Measurements from ENCODE around the gene TUBB6.
A peak's percentile ranks its signal among the peaks of the same experiment; 100 is the strongest.

The TUBB6 gene

DNA sequence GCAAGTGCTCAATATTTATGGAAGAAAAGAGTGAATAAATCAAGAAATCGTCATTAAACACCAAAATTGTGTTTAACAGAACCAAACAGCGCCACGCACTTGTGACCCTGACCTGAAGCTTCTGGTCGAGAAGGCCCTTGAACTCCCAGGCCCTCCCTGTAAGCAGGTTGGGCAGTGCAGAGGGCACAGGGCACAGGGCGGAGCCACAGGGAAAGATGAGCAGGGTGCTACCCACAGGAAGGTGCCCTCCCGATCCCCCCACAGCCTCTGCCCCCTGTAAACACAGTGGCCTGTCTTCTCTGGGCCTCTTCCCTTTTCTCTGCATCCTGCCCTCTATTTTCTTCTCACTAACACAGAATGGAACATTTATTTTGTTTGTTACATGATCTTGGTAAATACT is 16.9 kb upstream of the TUBB6 start:
- no peak for DNase-seq (ENCODE audit: low spot score)

DNA sequence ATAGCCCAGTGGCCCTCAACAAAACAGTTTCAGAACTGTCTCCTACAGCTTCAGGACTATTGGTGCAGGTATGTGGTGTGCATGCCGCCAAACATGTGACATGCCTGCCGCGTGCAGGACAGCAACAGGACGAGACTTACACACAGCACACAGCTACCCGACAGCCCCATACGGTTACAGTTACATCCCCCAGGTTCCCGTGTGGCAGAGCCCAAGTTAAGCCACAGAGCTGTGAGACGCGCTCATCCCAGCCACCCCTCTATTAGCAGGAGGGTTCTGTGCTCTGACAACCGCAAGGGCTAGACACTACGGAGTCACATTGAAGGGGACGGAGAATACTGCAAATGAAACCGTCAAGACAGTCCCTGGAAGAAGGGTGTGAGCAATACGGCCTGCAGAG is 16.4 kb upstream of the TUBB6 start:
- DNase-seq (ENCODE audit: low spot score) = no peak

DNA sequence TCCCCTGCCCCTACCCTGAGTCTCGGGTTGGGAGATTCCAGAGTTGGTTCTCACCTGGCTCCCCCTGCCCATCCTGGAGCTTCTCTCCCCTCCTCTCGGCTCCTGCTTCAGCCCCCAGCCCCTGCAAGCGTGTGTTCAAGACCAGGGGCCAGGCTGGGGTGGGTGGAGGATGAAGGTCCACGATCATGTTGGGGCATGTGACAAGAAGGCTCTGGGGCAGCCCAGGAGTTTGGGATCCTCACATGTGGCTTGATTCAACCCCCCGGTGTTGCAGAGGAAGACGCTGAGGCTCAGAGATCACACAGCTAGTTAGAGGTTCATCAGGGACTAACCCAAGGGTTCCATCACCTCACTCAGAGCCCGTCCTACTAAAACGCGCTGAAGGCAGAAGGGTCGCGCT is 14.2 kb upstream of the TUBB6 start:
- DNase-seq (ENCODE audit: low spot score) = no peak

DNA sequence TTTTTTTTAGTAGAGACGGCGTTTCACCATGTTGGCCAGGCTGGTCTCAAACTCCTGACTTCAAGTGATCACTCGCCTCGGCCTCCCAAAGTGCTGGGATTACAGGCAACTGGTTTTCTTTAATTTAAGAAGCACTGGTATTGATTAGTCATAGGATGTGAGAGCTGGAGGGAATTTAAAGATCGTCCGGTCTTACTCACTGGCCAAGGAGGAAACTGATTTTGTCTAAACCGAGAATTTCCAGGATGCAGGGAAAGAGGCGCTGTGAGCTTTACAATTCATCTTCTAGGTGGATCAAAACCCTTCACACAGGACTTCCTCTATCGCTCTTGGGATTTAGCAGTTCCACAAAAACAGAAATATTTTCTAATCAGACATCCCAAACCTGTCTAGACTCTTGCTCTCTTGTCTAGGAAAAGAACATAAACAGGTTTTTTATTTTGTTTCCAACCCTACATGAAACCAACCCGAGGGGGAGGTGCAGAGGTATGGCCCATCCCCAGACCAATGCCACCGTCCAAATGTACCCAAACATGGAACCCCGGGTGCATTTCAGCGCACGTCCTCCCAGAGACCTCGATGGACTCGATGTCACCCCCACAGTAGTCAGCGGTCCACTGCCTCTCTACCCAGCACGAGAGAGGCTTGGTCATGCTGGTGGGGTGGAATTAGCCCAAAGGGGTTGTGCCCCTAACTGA is 12.5 kb upstream of the TUBB6 start:
- no peak for DNase-seq (ENCODE audit: low spot score)

DNA sequence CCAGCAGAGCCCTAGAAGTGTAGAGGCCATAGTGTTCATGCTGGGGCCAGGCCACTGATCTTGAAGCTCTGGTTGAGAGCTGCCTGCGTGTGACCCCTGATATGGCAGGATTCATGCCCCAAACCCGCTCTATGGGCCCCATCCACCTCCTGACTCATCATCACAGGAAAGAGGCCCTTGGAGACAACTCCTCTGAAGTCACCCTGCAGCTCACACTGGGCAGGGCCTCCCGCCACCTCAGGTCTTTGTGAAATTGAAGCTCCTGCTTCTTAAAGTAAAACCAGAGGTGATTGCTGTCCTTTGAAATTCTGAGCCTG is 12.0 kb upstream of the TUBB6 start:
- DNase-seq (ENCODE audit: low spot score) = no peak

DNA sequence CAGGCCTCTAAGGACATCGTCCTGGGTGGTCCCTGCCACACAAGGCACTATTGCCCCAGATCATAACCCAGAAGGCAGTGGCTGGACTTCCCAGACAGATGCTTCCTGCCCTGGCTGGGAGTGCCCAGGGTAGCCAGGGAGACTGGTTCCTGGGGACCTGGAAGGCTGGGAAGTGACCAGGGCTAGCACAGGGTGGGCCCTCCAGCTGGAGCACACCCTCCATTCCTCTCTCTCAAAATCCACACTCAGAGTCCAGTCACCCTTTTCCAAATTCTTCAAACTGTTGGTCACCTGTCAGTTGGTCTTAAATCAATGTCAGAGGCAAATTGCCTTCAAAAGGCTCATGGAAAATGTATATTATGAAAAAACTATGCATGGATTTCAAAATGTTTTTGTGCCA is 11.6 kb upstream of the TUBB6 start:
- no peak for DNase-seq (ENCODE audit: low spot score)

DNA sequence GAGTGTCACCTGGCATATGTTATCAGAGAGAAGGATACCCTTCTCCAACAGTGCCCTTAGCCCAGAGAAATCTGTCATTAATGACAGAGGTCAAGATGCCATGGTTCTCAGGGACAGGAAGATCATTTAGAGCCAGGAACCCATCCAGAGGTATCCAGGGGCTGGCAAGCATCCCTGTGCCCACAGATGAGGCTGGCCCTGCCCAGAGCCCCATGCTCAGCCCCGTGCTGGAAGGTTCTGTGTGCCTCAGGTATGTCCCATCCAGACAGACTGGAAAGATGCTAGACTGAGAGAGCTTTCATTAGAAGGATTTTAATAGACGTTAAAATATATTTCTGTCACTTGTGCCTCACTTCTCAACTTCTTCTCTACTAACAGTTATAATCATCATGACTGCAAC is 8.2 kb upstream of the TUBB6 start:
- DNase-seq (ENCODE audit: low spot score) = no peak

DNA sequence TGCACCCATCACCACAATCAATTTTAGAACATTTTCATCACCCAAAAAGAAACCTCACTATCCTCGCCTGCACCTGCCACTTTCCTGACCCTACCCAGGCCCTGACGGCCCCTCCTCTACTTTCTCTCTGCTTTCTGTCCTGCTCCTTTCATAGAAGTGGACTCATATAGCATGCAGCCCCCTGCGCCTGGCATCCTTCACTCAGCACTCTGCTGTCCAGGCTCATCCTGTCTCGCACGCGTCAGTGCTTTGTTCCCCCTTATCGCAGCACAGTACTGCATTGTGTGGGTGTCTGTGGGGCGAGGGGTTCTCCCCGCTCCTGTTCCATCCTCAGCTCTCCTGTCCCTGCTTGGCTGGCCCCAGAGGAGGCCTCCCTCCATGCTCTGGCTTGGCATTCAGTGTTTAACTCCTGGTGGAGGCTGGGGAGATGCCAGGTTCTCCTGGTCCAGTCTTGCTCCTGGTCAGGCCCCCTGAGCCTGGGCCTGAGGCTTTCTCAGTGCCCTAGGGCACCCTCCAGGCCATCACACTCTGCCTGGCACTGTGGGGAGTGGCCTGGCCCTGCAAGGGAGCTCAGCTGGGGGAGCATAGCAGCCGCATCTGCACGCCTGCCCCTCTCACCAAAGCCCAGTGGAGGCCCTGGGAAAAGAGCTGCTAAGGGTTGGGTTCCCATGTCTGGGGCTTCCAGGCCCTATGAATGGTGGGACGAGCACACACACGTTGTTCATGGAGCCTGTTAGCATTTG is 6.6 kb upstream of the TUBB6 start:
- no peak for DNase-seq (ENCODE audit: low spot score)

DNA sequence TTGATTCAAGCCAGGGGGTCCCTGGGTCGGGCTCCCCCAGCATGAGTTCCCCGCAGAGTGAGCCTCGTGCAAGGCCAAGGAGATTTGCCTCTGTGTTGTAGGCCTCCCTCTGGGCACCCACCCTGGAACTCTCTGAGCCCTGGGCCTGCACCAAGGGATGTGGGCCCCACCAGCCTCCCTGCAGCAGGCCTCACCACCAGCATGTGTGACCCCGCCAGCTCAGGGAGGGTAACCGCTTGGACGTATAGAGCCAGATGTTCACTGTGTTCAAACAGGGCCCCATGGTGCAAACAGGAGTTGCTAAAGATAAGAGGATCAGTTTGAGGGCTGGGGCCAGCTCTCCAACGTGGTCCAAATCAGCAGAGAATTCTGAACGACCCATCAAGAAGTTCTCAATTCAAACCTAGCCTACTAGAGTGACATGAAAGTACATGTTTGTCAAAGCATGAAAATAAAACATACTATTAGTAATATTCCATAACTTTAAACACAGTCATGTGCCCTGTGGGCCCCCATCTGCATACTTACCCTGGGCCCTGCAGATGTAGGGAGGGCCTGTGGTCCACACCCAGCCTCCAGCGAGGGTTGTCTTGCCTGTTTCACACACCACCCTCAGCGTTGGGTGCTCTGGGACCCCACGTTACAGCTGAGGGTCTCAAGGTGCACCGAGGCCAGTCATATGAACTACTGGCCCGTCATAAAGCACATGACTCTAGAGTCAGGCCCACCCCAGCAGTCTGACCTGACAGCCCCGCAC is 5.5 kb upstream of the TUBB6 start:
- DNase-seq (ENCODE audit: low spot score) = peak; percentile 75

DNA sequence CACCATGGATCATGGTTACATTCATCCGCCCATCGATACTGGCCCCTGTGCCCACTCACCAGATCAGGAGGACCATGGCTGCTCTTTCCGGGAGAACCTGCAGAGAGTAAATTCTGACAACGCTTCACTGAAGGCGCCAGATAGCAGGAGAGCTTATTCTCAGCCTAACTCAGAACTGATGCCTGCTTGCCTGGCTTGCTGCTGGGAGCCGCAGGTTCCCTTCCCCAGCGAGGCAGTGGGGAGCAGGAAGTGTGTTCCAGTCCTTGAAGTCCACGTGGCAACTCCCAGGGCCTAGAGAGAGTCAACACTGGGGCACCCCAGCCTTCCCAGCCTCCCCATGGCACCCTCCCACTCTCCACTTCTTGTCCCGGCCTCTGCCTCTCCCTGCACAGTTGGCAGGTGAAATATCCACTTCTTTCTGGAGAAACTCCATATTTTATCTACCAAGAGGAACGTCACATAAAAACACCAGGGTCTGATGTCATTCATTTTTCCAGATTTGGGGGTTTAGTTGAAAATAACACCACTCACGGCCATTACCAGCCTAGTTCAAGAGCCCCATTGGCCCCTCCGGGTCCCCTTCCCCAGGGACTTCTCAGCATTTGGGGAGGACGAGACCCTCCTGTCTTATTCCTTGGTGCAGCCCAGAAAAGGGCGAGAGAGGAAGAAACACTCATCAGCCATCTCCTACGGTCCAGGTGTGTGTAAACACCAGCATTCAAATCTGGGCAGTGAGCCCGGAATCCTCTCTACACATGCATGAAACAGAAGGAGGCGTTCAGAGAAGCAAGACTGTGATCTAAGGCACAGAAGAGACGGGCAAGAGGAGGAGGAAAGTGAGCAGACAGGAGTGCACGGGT is 3.5 kb upstream of the TUBB6 start:
- no peak for DNase-seq (ENCODE audit: low spot score)

DNA sequence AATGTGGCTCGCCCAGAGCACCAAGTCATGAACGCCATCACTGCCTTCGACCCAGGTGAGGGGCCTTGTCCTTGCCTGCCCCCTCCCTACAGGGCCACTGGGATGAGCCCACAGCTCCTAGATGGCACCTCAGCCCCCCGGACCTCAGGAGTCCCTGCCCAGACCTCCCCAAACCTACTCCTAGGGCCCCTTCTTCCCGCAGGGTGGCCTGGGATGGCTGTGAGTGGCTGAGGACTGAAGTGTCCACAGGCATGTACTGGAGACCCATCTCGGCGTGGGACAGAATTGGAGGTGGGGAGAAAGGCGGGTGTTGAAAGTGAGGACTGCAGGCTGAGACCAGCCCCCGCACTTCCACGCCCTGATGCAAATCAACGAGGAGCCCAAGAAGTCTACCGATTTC is 2.8 kb upstream of the TUBB6 start:
- no peak for DNase-seq (ENCODE audit: low spot score)

DNA sequence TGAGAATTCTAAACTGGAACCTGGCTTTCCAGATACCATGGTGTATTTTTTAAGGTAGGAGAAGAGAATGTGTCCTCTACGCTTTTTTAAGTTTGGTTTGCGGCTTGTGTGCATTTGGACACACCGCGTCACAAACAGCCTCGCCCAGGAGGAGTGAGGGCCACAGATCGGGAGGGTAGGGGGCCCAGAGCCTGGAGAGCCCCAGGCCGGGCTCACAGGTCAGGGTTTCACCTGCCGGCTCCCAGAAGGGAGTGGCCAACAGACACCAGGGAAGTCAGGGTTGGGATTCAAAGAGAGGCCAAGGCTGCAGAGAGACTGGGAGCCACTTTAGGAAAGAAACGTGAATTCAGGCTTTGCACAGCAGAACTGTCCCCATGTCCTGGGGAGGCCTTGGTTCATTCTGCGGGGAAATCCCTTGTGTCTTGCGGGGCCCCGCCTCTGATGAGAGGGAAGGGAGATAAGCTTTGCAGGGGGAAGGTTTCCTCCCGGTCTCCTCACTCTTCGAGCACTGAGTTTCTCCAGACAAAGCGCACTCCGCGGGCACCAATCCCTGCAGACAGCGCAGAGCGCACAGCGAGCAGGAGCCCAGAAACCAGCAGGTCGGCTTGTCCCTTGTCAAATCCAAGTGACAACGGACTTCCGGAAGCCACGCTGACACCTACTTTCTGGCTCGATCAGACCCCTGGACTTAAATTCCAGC is 2.0 kb upstream of the TUBB6 start:
- peak; percentile 29 for DNase-seq (ENCODE audit: low spot score)

DNA sequence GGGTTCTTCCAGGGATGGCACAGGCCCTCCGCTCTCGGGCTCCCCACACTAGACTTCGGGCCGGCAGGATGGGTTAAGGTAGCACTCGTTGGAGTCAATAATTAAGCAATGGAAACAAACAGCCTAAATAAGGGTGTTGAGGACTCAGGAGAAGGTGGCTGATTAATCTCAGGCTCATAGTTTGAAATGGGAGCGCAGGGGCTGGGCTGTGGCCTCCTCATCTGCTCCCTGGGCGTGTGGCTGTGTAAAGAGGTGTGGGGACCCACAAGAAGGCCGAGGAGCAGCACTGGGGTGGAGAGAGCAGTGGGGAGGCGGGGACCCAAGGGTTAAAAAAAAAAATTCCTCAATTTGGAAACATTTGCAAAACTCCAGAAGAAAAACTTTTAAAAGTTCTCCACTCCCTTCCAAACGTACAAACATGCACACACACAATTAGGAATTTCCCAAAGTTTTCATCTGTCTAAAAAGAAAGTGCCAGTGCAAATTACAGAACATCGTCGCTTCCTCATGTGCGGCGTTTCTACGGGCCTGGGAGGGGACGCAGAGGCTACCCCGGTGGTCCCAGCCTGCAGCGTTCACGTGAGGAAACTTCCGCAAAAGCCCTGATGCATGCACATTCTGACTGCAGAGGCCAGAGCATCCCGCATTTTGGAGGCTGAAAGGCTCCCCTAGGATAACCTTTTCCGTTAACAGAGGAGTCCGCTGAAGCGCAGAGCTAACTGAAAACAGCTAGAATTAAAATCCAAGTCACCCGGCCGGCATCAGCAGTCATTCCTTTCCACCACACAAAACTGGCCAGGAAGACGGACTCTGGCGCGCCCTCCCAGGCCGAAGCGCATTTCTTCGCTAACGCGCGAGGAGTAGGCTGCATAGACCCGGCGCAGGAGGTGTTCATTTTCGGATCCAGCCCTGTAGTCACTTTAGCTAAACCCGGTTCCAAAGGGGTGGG is 1.0 kb upstream of the TUBB6 start:
- DNase-seq (ENCODE audit: low spot score) = peak; percentile 47

DNA sequence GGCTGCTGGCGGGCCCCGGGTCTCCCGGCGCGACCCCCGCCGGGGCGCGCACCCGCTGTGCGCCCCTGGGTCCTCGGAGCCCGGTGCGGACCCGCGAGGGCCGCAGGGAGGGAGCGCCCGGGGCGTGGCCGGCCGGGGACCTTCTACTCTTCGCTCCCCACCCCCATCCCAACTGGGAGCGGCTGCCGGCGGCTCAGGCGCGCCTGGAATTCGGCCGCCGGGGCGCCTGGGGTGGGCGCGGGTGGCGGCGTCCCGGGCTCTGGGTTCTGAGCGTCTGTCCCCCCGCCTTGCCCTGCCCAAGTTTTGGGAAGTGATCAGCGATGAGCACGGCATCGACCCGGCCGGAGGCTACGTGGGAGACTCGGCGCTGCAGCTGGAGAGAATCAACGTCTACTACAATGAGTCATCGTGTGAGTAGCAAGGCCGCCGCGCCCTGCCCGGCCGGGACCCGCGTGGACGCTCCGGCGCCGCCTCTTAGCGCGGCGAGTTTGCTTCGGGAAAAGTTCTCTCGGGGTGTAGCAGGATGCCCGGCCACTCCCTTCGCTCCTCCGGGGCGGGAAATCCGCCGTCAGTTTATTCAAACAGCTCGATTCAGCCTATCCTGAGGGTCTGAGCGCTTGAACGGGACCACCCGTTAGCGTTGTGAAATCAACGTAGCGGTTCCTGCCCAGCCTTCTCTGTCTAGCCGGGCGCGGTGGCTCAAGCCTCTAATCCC is 502 bp downstream of the TUBB6 start:
- peak; percentile 79 for DNase-seq (ENCODE audit: low spot score)

DNA sequence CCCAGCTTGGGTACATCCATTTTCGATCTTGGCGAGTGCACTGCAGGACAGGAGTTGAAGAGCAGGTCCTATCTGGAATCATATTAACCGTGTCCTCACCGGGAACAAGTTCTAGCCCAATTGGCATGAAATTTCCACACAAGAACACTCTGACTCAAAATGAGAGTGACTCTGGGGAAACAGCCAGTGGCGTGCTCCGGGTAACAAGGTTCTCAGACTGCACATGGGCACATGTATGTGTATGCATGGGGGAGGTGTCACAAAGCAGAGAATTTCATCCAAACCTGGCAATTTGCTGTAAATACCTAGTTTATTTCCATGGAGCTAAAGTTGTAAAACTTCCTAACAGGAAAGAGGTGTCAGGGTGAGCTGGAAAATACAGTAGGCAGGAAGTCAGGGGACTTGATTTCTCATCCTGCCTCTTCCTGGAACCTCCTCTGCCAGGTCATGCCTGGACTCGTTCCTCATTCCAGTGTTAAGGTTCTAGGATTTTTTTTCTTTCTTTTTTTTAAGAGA is 1.7 kb downstream of the TUBB6 start:
- no peak for DNase-seq (ENCODE audit: low spot score)

DNA sequence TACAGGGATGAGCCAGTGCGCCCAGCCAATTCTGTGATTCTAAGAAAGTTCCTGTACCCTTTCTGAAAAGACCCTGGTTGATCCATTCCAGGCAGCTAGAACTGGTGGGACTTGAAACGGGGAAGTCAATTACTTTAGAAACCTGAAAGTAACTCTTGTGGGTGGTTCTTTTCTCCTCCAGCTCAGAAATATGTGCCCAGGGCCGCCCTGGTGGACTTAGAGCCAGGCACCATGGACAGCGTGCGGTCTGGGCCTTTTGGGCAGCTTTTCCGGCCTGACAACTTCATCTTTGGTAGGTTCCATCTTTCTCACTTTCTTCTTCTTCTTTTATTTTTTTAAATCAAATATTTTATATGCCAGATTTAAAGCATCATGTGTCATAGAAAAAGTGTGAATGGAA is 2.7 kb downstream of the TUBB6 start:
- DNase-seq (ENCODE audit: low spot score) = no peak

DNA sequence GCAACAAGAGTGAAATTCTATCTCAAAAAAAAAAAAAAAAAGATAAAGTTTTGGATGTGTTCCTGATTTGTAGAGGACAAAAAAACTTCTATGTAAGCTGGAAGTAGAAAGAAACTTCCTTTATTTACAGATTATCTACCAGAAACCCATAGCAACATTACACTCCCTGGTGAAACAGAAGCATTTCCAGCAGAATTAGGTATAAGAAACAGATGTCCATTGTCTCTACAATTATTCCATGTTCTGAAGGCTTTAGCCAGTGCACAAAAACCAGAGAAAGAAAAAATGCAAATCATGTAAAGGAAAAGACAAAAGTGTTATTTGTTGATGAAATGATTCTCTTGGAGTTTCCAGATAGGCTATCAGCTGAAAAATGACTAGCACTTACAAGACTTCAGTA is 4.9 kb downstream of the TUBB6 start:
- no peak for DNase-seq (ENCODE audit: low spot score)

DNA sequence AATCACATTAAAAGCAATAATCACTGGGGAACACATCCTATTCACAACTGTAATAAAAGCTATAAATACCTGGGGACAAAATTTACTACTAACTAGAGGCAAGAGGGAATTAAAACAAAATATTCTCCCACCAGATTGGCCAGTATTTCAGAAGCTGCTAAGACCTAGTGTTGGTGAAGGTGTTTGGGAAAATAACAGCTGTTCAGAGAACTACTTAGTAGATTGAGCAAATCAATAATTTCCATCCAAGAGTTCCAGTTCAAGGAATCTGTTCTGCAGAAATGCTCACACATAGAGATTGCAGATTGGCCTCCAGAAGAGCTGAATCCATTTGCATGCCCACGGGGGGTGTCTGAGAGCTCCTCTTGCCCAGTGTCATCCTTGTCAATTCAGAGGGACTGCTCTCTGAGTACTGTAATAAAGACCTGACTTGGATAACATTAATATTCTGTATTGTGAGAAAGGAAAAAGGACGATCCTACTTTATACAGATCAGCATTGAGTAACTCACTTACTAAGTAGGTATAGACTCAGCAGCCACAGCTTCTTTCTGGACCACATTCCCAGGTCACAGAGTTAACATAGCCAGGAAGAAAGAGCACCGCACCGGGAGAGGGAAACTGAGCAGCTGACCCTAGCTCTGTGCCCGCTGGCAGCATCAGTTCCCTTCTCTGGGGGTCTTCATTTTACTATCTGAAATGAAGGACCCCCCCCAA is 5.6 kb downstream of the TUBB6 start:
- no peak for DNase-seq (ENCODE audit: low spot score)

Measured in hematopoietic multipotent progenitor cell treated with erythropoietin and hydrocortisone succinate and interleukin-3 and kit ligand, for 15 days (in vitro differentiated cells).